ENCODE measurements around the gene EYS.

EYS gene

DNA sequence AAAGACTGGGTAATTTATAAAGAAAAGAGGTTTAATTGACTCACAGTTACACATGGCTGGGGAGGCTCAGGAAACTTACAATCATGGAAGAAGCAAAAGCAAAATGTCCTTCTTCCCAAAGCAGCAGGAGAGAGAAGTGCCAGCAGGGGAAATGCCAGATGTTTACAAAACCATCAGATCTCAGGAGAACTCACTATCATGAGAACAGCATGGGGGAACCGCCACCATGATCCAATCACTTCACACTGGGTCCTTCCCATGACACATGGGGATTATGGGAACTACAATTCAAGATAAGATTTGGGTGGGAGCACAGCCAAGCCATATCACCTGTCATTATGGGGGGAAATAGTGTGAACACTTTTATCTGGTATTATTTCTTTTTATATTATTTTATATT lies 557.2 kb downstream of the EYS start:
- TF ChIP-seq FOXP2 (optimal IDR thresholded peaks at IDR 0.05; ENCODE audit: borderline replicate concordance, extremely low read depth, extremely low read length, insufficient read depth) (no peak), TAF1 (IDR thresholded peaks at IDR 0.05; ENCODE audit: borderline replicate concordance, insufficient read depth, low read length) (no peak), POLR2AphosphoS5 (IDR thresholded peaks at IDR 0.05; ENCODE audit: low read depth, low read length) (no peak), SIN3A (IDR thresholded peaks at IDR 0.05; ENCODE audit: borderline replicate concordance, insufficient read depth, low read length) (no peak)
- TF ChIP-seq, protein P1, sequence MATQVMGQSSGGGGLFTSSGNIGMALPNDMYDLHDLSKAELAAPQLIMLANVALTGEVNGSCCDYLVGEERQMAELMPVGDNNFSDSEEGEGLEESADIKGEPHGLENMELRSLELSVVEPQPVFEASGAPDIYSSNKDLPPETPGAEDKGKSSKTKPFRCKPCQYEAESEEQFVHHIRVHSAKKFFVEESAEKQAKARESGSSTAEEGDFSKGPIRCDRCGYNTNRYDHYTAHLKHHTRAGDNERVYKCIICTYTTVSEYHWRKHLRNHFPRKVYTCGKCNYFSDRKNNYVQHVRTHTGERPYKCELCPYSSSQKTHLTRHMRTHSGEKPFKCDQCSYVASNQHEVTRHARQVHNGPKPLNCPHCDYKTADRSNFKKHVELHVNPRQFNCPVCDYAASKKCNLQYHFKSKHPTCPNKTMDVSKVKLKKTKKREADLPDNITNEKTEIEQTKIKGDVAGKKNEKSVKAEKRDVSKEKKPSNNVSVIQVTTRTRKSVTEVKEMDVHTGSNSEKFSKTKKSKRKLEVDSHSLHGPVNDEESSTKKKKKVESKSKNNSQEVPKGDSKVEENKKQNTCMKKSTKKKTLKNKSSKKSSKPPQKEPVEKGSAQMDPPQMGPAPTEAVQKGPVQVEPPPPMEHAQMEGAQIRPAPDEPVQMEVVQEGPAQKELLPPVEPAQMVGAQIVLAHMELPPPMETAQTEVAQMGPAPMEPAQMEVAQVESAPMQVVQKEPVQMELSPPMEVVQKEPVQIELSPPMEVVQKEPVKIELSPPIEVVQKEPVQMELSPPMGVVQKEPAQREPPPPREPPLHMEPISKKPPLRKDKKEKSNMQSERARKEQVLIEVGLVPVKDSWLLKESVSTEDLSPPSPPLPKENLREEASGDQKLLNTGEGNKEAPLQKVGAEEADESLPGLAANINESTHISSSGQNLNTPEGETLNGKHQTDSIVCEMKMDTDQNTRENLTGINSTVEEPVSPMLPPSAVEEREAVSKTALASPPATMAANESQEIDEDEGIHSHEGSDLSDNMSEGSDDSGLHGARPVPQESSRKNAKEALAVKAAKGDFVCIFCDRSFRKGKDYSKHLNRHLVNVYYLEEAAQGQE (IDR thresholded peaks at IDR 0.05; ENCODE audit: insufficient read depth in 1 of 2, low read depth in 2 of 2, low read length in 2 of 2), result no peak

DNA sequence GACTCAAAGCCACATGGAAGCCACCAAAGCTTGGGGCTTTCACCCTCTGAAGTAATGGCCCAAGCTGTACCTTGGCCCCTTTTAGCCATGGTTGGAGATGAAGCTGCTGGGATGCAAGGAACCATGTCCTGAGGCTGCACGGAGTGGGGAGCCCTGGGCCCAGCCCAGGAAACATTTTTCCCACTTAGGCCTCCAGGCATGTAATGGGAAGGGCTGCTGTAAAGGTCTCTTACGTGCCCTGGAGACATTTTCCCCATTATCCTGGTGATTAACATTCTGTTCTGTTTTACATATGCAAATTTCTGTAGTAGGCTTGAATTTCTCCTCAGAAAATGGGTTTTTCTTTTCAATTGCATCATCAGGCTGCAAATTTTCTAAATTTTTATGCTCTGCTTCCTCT lies 558.2 kb downstream of the EYS start:
- TF ChIP-seq, protein P1 (IDR thresholded peaks at IDR 0.05; ENCODE audit: insufficient read depth in 1 of 2, low read depth in 2 of 2, low read length in 2 of 2), result no peak
- TF ChIP-seq SIN3A (IDR thresholded peaks at IDR 0.05; ENCODE audit: borderline replicate concordance, insufficient read depth, low read length) (no peak), FOXP2 (optimal IDR thresholded peaks at IDR 0.05; ENCODE audit: borderline replicate concordance, extremely low read depth, extremely low read length, insufficient read depth) (no peak), TAF1 (IDR thresholded peaks at IDR 0.05; ENCODE audit: borderline replicate concordance, insufficient read depth, low read length) (no peak), POLR2AphosphoS5 (IDR thresholded peaks at IDR 0.05; ENCODE audit: low read depth, low read length) (no peak)

DNA sequence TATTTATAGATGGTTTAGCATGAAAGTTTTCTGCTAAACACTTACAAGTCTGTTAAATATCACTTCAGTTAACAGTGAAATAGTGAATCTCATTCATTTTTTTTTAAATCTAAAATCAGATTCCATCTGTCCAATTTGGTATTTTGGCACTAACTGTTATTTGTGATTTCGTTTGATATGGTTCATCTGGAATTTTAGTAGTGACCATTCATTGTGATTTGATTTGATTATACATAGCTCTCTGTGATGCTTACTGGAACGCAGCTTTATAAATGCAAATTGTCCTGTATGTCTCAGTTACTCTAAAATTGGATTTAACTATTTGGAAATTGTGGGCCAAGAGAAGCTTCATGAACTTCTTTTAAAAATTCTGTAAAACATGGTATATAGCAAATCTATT lies 571.5 kb downstream of the EYS start:
- TF ChIP-seq TAF1 (IDR thresholded peaks at IDR 0.05; ENCODE audit: borderline replicate concordance, insufficient read depth, low read length) (no peak), FOXP2 (optimal IDR thresholded peaks at IDR 0.05; ENCODE audit: borderline replicate concordance, extremely low read depth, extremely low read length, insufficient read depth) (no peak), POLR2AphosphoS5 (IDR thresholded peaks at IDR 0.05; ENCODE audit: low read depth, low read length) (no peak), SIN3A (IDR thresholded peaks at IDR 0.05; ENCODE audit: borderline replicate concordance, insufficient read depth, low read length) (no peak)
- TF ChIP-seq, protein P1 (IDR thresholded peaks at IDR 0.05; ENCODE audit: insufficient read depth in 1 of 2, low read depth in 2 of 2, low read length in 2 of 2), result no peak

DNA sequence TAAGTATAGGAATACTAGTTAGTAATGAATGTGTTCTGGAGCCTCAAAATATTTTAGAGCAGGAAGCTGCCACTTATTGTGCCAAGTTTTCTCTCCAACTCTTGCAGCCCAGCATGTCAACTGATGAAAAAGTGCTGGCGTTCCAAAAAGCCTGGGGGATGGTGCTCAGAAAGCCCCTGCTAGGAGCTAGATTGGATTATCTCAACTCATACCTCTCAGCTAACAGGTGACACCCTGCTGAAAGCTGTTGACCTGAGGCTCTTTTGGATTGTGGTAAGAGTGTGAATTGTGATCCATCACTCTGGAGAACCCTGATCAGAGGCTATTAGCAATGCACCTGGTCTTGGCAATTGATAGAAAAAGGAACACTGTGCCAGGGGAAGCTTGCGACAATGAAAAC lies 580.4 kb downstream of the EYS start:
- no peak for TF ChIP-seq FOXP2 (optimal IDR thresholded peaks at IDR 0.05; ENCODE audit: borderline replicate concordance, extremely low read depth, extremely low read length, insufficient read depth)
- no peak for TF ChIP-seq POLR2AphosphoS5 (IDR thresholded peaks at IDR 0.05; ENCODE audit: low read depth, low read length)
- no peak for TF ChIP-seq SIN3A (IDR thresholded peaks at IDR 0.05; ENCODE audit: borderline replicate concordance, insufficient read depth, low read length)
- TF ChIP-seq TAF1 (IDR thresholded peaks at IDR 0.05; ENCODE audit: borderline replicate concordance, insufficient read depth, low read length), result no peak
- TF ChIP-seq, protein P1 (IDR thresholded peaks at IDR 0.05; ENCODE audit: insufficient read depth in 1 of 2, low read depth in 2 of 2, low read length in 2 of 2), result no peak

DNA sequence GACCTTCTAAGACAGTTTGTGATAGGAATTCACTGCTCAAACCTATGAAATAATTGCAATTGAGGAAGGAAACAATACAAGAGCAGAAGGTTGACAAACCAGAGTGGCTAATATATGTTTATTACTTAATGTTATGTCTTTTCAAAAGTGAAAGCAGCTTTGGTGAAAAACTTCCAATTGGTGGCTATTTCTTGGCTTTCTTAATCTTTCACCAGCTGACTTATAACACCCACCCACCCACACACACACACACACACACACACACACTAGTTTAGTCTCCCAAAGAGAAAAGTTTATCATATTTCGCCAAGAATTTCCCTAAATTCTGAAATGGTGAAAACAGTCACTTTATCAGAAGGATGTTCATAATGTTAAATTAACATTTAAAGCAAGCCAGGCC lies 583.5 kb downstream of the EYS start:
- TF ChIP-seq POLR2AphosphoS5 (IDR thresholded peaks at IDR 0.05; ENCODE audit: low read depth, low read length) (no peak), FOXP2 (optimal IDR thresholded peaks at IDR 0.05; ENCODE audit: borderline replicate concordance, extremely low read depth, extremely low read length, insufficient read depth) (no peak), SIN3A (IDR thresholded peaks at IDR 0.05; ENCODE audit: borderline replicate concordance, insufficient read depth, low read length) (no peak), TAF1 (IDR thresholded peaks at IDR 0.05; ENCODE audit: borderline replicate concordance, insufficient read depth, low read length) (no peak)
- TF ChIP-seq, protein P1 (IDR thresholded peaks at IDR 0.05; ENCODE audit: insufficient read depth in 1 of 2, low read depth in 2 of 2, low read length in 2 of 2), result no peak
